Nephron (organoid): Measurements from ENCODE around the gene ZNF202.
"Not testable (repeated sequence)": the region's sequence is repeated elsewhere in the genome, so short reads cannot be mapped to it uniquely, and the experiment has no call there.

ENCODE experiments used
- H3K27ac Mint-ChIP-seq, 3 experiments: 2 replicates each; pipeline ENCODE4 v1.8.0; 2020; ENCODE audit warnings: mixed read lengths in 3 of 3, mild to moderate bottlenecking in 2 of 3, moderate library complexity in 1 of 3
- H3K27me3 Mint-ChIP-seq: 2 replicates; pipeline ENCODE4 v1.8.0; 2021; ENCODE audit warnings: low read depth, mild to moderate bottlenecking, moderate library complexity, mixed read lengths
- H3K36me3 Mint-ChIP-seq: 2 replicates; pipeline ENCODE4 v1.8.0; 2020; ENCODE audit warnings: low read depth, mixed read lengths
- H3K4me1 Mint-ChIP-seq: 2 replicates; pipeline ENCODE4 v1.8.0; 2020; ENCODE audit warnings: mixed read lengths
- H3K4me3 Mint-ChIP-seq, 3 experiments: 2 replicates each; pipeline ENCODE4 v1.8.0; 2020; ENCODE audit warnings: mild to moderate bottlenecking in 3 of 3, mixed read lengths in 3 of 3, moderate library complexity in 2 of 3
- H3K9me3 Mint-ChIP-seq: 2 replicates; pipeline ENCODE4 v1.8.0; 2020; ENCODE audit warnings: mixed read lengths
- CTCF ChIP-seq, 3 experiments: fragments of 200-600 bp; sonication (generic); IDR thresholded peaks; one replicate each; pipeline ENCODE4 v1.5.0; 2021; ENCODE audit warnings: antibody characterized with exemption in 3 of 3; ENCODE audit not compliant: unreplicated experiment in 3 of 3

ZNF202 gene

DNA sequence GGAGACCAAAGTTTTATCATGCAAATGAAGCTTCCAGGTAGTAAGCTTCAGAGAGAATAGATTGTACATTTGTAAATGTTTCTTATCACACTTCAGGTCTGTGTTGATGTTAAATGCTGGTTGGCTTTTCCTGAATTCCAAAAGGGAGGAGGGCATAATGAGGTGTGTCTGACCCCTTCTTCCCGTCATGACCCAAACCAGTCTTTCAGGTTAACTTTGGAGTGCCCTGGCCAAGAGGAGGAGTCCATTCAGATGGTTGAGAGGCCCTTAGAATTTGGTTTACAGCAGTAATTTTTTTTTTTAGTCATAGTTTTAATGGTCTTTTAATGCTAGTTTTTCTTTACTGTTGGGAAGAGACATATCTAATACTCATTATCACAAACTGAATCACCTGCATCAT lies 10.3 kb upstream of the ZNF202 start:
- no peak overlapping the region for H3K4me3 Mint-ChIP-seq
- peaks cover 5% of the 10 kb centered on the region for H3K27me3 Mint-ChIP-seq
- H3K4me1 Mint-ChIP-seq = no peaks in the 10 kb centered on the region
- no peak overlapping the region for H3K27ac Mint-ChIP-seq
- peaks cover 4% of the 10 kb centered on the region for H3K9me3 Mint-ChIP-seq
- no peak for TF ChIP-seq CTCF (IDR thresholded peaks at IDR 0.05; ENCODE audit: unreplicated experiment in 3 of 3)
- no peaks in the 10 kb centered on the region for H3K36me3 Mint-ChIP-seq

DNA sequence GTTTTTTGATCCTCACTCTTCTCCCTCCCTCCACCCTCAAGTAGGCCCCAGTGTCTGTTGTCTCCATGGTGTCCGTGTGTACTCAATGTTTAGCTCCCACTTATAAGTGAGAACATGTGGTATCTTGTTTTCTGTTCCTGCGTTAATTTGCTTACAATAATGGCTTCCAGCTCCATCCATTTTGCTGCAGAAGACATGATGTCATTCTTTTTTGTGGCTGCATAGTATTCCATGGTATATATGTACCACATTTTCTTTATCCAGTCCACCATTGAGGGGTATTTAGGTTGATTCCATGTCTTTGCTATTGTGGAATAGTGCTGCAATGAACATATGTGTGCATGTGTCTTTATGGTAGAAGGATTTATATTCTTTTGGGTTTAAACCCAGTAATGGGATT lies 6.9 kb upstream of the ZNF202 start:
- not testable (repeated sequence) for H3K9me3 Mint-ChIP-seq, H3K36me3 Mint-ChIP-seq, H3K4me3 Mint-ChIP-seq, H3K27me3 Mint-ChIP-seq, H3K4me1 Mint-ChIP-seq, H3K27ac Mint-ChIP-seq

- Mint-ChIP-seq H3K4me1 (peaks cover 9% of the 10 kb centered on the region), H3K9me3 (peaks cover 4% of the 10 kb centered on the region), H3K36me3 (no peaks in the 10 kb centered on the region), H3K27me3 (no peaks in the 10 kb centered on the region), H3K27ac (no peak overlapping the region), H3K4me3 (no peak overlapping the region)
- no peak for TF ChIP-seq CTCF (IDR thresholded peaks at IDR 0.05; ENCODE audit: unreplicated experiment in 3 of 3)
Observed at GRCh38 chr11:123745764-123746451, 4.4 kb upstream of the ZNF202 start.

DNA sequence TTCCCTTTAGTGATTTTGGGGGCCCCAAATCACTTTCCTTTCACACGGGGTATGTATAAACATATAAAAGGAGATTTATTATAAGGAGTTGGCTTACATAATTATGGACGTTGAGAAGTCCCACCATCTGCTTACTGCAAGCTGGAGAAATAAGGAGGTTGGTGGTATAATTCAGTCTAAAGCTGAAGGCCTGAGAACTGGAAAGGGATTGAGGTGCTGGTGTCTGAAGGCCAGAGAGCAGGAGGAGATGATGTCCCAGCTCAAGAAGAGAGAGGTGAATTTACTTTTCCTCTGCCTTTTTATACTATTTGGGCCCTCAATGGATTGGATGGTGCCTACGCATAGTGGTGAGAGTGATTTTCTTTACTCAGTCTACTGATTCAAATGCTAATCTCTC lies 1.3 kb upstream of the ZNF202 start:
- H3K27ac Mint-ChIP-seq = peak overlapping the region in 2 of 3 experiments; percentile 89 to 98
- no peaks in the 10 kb centered on the region for H3K27me3 Mint-ChIP-seq

GRCh38 chr11:123742031-123742723 lies 717 bp upstream of the ZNF202 start:
- Mint-ChIP-seq H3K4me1 (peaks cover 15% of the 10 kb centered on the region), H3K4me3 (peak overlapping the region; percentile 91 to 98 (median 97)), H3K9me3 (no peaks in the 10 kb centered on the region), H3K27me3 (no peaks in the 10 kb centered on the region), H3K36me3 (peaks cover 21% of the 10 kb centered on the region), H3K27ac (peak overlapping the region; percentile 89 to 98 (median 95))
- no peak for TF ChIP-seq CTCF (IDR thresholded peaks at IDR 0.05; ENCODE audit: unreplicated experiment in 3 of 3)

More for the DNA sequence above, 1.3 kb upstream of the ZNF202 start:
- Mint-ChIP-seq H3K4me3 (peak overlapping the region; percentile 91 to 98 (median 97)), H3K36me3 (peaks cover 15% of the 10 kb centered on the region), H3K9me3 (peaks cover under 1% of the 10 kb centered on the region), H3K4me1 (peaks cover 15% of the 10 kb centered on the region)
- no peak for TF ChIP-seq CTCF (IDR thresholded peaks at IDR 0.05; ENCODE audit: unreplicated experiment in 3 of 3)

GRCh38 chr11:123740787-123741158 lies 687 bp downstream of the ZNF202 start:
- Mint-ChIP-seq H3K4me1 (peaks cover 15% of the 10 kb centered on the region), H3K27me3 (no peaks in the 10 kb centered on the region), H3K4me3 (peak overlapping the region; percentile 91 to 98 (median 97)), H3K27ac (peak overlapping the region; percentile 89 to 94 (median 91)), H3K9me3 (no peaks in the 10 kb centered on the region), H3K36me3 (peaks cover 35% of the 10 kb centered on the region)
- no peak for TF ChIP-seq CTCF (IDR thresholded peaks at IDR 0.05; ENCODE audit: unreplicated experiment in 3 of 3)
